ENCODE results near the gene CASQ2. TPM values are rescaled to one million over a fixed set of nuclear protein-coding genes. Genes with fewer than 3 reads are reported as not detected.

The CASQ2 gene
- total and polyA plus RNA-seq, 8 donors: 0.81 to 41.4 (median 7.9) TPM

DNA sequence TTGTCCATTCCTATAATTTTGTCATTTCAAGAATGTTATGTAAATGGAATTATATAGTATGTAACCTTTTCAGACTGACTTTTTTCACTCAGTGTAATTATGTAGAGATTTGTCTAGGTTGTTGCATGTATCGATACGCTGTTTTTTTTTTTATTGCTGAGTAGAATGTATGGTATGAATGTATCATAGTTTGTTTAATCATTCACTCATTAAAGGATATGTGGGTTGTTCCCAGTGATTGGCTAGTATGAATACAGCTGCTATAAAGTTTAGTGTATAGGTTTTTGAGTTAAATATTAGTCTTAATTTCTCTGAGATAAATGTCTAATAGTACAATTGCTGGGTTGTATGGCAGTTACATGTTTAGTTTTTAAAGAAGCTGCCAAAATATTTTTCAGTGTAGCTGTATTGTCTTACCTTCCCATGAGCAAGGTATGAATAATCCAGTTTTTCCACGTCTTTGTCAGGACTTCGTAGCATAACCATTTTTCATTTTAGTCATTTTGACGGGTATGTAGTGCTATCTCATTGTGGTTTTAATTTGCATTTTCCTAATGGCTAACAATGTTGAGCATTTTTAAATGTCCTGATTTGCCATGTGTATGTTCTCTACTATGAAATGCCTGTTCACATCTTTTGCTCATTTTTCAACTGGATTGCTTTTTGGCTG, 22.4 kb downstream of the CASQ2 start:
- WGBS, 5 donors: 62 to 88% (median 73%) methylated on average over 5 of the region's 5 CpGs
- DNase-seq: no peak
- Histone ChIP-seq H3K27ac (no peak overlapping the region), H3K4me1 (peaks cover 0 to 11% (median 0%) of the 10 kb centered on the region in 4 donors), H3K4me3 (no peak overlapping the region), H3K36me3 (no peaks in the 10 kb centered on the region), H3K9me3 (no peaks in the 10 kb centered on the region), H3K27me3 (no peaks in the 10 kb centered on the region)
- TF ChIP-seq POLR2A (IDR thresholded peaks at IDR 0.05) (no peak), POLR2AphosphoS5 (IDR thresholded peaks at IDR 0.05) (no peak), EP300 (IDR thresholded peaks at IDR 0.05) (no peak)
- TF ChIP-seq, protein P1, sequence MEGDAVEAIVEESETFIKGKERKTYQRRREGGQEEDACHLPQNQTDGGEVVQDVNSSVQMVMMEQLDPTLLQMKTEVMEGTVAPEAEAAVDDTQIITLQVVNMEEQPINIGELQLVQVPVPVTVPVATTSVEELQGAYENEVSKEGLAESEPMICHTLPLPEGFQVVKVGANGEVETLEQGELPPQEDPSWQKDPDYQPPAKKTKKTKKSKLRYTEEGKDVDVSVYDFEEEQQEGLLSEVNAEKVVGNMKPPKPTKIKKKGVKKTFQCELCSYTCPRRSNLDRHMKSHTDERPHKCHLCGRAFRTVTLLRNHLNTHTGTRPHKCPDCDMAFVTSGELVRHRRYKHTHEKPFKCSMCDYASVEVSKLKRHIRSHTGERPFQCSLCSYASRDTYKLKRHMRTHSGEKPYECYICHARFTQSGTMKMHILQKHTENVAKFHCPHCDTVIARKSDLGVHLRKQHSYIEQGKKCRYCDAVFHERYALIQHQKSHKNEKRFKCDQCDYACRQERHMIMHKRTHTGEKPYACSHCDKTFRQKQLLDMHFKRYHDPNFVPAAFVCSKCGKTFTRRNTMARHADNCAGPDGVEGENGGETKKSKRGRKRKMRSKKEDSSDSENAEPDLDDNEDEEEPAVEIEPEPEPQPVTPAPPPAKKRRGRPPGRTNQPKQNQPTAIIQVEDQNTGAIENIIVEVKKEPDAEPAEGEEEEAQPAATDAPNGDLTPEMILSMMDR (IDR thresholded peaks at IDR 0.05): no peak
- intact Hi-C loops (cut with DNase I; ENCODE audit: low total_unique reads): no loop called here

DNA sequence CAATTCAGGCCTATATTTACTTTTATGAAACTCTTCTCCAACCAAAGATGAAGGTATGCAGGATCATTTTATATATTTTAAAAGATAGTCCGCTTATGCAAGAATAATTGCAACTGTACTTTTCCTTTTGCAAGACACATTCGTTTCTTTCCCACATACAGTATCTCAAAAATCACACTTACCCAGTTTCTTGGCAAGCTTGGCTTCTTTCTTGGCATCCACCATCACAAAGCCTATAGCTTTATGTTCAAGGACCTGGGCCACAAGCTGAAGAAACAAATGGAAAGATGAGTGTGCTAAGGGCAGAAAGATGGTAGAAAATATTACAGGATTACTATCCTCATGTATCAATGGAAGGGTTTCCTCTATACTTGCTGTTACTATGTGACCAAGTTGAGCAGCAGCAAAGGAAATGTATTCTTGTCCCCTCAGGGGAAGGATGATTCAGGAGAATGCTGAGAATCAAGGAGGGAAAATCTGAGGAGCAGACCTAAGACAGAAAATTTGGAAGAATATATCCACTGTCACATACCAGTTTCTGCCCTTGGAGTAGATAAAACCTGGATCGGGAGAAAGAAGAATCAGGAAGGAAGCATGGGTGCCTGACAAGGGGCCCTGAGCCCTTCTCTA, 23.8 kb downstream of the CASQ2 start:
- H3K4me1 ChIP-seq: peaks cover 0 to 11% (median 0%) of the 10 kb centered on the region in 4 donors
- no peaks in the 10 kb centered on the region for H3K27me3 ChIP-seq
- H3K9me3 ChIP-seq: no peaks in the 10 kb centered on the region
- DNase-seq: no peak
- intact Hi-C loops (cut with DNase I; ENCODE audit: low total_unique reads): no loop called here
- H3K36me3 ChIP-seq: no peaks in the 10 kb centered on the region
- no peak overlapping the region for H3K4me3 ChIP-seq
- WGBS, 5 donors: 73 to 85% (median 83%) methylated on average over 3 of the region's 3 CpGs
- TF ChIP-seq POLR2AphosphoS5 (IDR thresholded peaks at IDR 0.05) (no peak), EP300 (IDR thresholded peaks at IDR 0.05) (no peak), POLR2A (IDR thresholded peaks at IDR 0.05) (no peak)
- TF ChIP-seq, protein P1 (IDR thresholded peaks at IDR 0.05): no peak
- no peak overlapping the region for H3K27ac ChIP-seq

DNA sequence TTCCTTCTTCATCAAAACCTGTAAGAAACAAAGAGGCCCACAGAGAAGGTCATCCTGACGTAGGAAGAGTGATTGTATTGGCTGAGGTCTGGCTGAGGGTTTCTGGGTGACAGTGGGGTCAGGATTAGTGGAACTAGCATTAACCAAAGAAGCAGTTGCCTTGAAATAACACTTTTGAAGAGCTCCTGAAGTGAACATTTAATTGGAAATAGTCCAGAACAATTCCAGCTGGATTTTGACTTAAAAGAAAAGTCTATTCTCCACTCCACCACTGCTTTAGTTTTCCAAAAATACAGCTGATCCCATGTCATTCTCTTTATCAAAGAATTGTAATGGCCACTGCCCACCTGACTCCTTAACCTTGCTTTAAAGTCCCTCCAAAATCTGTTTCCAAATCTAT, 27.7 kb downstream of the CASQ2 start:
- no peaks in the 10 kb centered on the region for H3K27me3 ChIP-seq
- no peak overlapping the region for H3K4me3 ChIP-seq
- WGBS, 5 donors: 53 to 69% (median 60%) methylated on average over 1 of the region's 1 CpG
- H3K9me3 ChIP-seq: no peaks in the 10 kb centered on the region
- no peaks in the 10 kb centered on the region for H3K36me3 ChIP-seq
- no peak for DNase-seq
- H3K27ac ChIP-seq: no peak overlapping the region
- no peaks in the 10 kb centered on the region for H3K4me1 ChIP-seq
- intact Hi-C loops (cut with DNase I; ENCODE audit: low total_unique reads): no loop called here
- TF ChIP-seq, protein P1 (IDR thresholded peaks at IDR 0.05): no peak
- TF ChIP-seq POLR2AphosphoS5 (IDR thresholded peaks at IDR 0.05): no peak
- TF ChIP-seq POLR2A (IDR thresholded peaks at IDR 0.05): no peak
- TF ChIP-seq EP300 (IDR thresholded peaks at IDR 0.05): no peak

DNA sequence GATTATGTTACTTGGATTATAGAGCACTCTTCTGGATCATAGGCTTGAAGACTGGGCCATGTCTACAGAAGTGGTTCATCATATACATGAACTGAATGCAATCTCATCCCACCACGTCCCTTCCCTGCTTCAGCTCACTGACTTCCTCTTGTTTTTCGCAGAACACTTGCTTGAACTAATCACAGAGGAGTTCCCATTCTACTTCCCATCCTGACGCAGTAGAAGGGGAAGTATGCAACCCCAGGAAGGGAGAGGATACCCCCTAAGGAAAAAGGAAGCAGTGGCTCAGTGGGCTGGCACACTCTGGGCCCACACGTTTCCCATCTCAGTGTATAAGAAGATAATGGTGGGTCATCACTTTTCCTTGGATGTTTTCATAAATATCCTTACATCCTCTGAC, 36.2 kb downstream of the CASQ2 start:
- peaks cover 0 to 12% (median 5%) of the 10 kb centered on the region in 4 donors for H3K4me1 ChIP-seq
- H3K9me3 ChIP-seq: no peaks in the 10 kb centered on the region
- no peak overlapping the region for H3K4me3 ChIP-seq
- DNase-seq: no peak
- H3K36me3 ChIP-seq: peaks cover 0 to 7% (median 0%) of the 10 kb centered on the region in 4 donors
- no peaks in the 10 kb centered on the region for H3K27me3 ChIP-seq
- no peak overlapping the region for H3K27ac ChIP-seq
- TF ChIP-seq, protein P1 (IDR thresholded peaks at IDR 0.05): no peak
- TF ChIP-seq POLR2AphosphoS5 (IDR thresholded peaks at IDR 0.05): no peak
- TF ChIP-seq POLR2A (IDR thresholded peaks at IDR 0.05): no peak
- WGBS, 5 donors: 58 to 73% (median 66%) methylated on average over 4 of the region's 4 CpGs
- intact Hi-C loops (cut with DNase I; ENCODE audit: low total_unique reads): no loop called here
